Tibial artery (tissue), 4 donors: ENCODE data around the gene PRLH.

Source experiments
- DNase-seq, 2 donors: peaks; one replicate each; pipeline ENCODE4 v3.0.0-alpha.2; 2019
- H3K27ac ChIP-seq, 2 donors: fragments of 200-600 bp; sonication (generic) in 1 of 2; 1 replicate in 1 of 2; 2 replicates in 1 of 2; pipeline ENCODE4 v1.5.1; 2018 to 2019; ENCODE audit warnings: mild to moderate bottlenecking in 1 of 2
- H3K27me3 ChIP-seq, 2 donors: fragments of 200-600 bp; sonication (generic) in 1 of 2; one replicate each; pipeline versions ENCODE4 v1.5.1 to v1.6.0; 2016 to 2019
- H3K36me3 ChIP-seq, 3 donors: fragments of 200-600 bp; sonication (generic) in 2 of 3; one replicate each; pipeline ENCODE4 v1.5.1; 2016 to 2019; ENCODE audit warnings: mild to moderate bottlenecking in 2 of 3
- H3K4me1 ChIP-seq, 4 donors: fragments of 200-600 bp; sonication (generic) in 2 of 4; 1 replicate in 3 of 4; 2 replicates in 1 of 4; pipeline ENCODE4 v1.5.1; 2016 to 2019
- H3K4me3 ChIP-seq, 2 donors: fragments of 200-600 bp; sonication (generic) in 1 of 2; 1 replicate in 1 of 2; 2 replicates in 1 of 2; pipeline ENCODE4 v1.5.1; 2018 to 2019; ENCODE audit warnings: mild to moderate bottlenecking in 2 of 2
- H3K9me3 ChIP-seq, 3 donors: fragments of 200-600 bp; sonication (generic) in 1 of 3; one replicate each; pipeline ENCODE4 v1.5.1; 2016 to 2019
- intact Hi-C: fragments of 100-400 bp; cut with DNase I; formaldehyde crosslinking; loops from one replicate; pipeline ENCODE4 v1.15.0; 2023; ENCODE audit warnings: low total_unique reads
- TF ChIP-seq, protein P1 (sequence below), 2 experiments: fragments of 200-600 bp in 1 of 2; fragments of 450-650 bp in 1 of 2; IDR thresholded peaks; one replicate each; pipeline ENCODE4 v1.5.1; 2017 to 2019; ENCODE audit warnings: antibody characterized with exemption in 2 of 2, mild to moderate bottlenecking in 1 of 2, moderate library complexity in 1 of 2

Gene PRLH

DNA sequence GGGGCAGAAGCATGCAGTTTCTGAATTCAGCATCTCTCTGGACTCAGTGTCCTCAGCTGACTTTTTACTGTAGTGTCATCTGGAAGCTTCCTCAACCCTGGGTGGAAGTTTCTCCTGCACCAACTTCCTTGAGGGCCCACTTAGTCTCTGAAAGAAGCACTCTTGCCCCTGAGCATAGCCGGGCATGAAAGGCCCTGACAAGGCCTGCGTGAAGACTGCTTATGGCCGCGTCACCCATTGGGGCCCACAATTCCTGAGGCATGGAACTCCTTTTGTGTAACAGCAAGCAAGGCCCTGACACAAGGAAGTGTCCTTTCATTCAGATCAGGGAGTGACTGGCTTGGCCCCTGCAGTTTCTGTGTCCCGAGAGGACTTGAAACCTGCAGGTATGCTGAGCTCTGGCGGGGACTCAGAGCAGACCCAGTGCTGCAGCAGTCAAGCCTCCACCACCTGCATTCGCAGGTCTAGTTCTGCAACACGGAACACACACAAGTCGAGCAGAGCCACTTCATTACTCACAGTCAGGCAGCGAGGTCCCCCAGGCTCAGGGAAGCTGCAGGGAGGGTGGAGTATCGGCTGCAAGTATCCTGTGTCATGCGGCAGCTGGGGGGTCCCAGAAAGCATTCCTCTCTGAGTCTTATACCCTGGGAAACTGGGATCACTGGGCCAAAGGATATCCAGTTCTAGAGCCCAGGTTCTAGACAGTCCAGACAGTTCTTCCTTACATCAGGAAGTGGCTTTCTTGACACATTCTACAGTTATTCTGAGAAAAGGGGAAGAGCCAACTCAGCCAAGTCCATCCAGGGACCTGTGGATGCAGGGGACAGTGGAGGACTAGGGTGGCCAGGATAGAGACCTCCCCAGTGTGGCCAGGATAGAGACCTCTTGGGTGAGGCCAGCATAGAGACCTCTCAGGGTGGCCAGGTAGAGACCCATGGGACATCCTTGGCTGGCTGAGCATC lies 35.6 kb upstream of the PRLH start:
- Histone ChIP-seq H3K4me3 (no peak overlapping the region), H3K9me3 (no peaks in the 10 kb centered on the region), H3K4me1 (no peaks in the 10 kb centered on the region), H3K36me3 (peaks cover 0 to 31% (median 0%) of the 10 kb centered on the region in 3 donors), H3K27me3 (peaks cover 0 to 3% of the 10 kb centered on the region in 2 donors), H3K27ac (no peak overlapping the region)
- DNase-seq: no peak
- TF ChIP-seq, protein P1, sequence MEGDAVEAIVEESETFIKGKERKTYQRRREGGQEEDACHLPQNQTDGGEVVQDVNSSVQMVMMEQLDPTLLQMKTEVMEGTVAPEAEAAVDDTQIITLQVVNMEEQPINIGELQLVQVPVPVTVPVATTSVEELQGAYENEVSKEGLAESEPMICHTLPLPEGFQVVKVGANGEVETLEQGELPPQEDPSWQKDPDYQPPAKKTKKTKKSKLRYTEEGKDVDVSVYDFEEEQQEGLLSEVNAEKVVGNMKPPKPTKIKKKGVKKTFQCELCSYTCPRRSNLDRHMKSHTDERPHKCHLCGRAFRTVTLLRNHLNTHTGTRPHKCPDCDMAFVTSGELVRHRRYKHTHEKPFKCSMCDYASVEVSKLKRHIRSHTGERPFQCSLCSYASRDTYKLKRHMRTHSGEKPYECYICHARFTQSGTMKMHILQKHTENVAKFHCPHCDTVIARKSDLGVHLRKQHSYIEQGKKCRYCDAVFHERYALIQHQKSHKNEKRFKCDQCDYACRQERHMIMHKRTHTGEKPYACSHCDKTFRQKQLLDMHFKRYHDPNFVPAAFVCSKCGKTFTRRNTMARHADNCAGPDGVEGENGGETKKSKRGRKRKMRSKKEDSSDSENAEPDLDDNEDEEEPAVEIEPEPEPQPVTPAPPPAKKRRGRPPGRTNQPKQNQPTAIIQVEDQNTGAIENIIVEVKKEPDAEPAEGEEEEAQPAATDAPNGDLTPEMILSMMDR (IDR thresholded peaks at IDR 0.05): no peak
- intact Hi-C loops: no loop called here

DNA sequence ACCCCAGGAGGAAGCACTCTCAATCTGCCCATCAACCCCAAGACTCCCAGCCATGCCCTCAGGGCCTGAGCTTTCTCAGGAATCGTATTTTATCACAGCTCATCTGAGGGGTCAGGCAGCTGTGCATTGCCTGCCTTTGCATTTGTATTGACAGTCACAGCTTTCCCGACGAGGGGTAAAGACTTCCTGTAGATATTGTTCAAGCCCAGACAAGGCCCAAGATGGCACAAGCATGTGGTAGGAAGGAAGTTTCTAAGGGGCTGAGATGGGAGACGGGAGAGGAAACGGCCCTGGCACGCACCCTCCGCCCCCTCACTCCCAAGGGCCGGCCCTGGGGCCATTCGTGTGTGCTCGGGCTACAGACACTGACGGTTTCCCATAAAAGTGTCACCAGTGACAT lies 34.2 kb upstream of the PRLH start:
- peaks cover 0 to 41% (median 0%) of the 10 kb centered on the region in 3 donors for H3K36me3 ChIP-seq
- TF ChIP-seq, protein P1 (IDR thresholded peaks at IDR 0.05): no peak
- no peak overlapping the region for H3K27ac ChIP-seq

DNA sequence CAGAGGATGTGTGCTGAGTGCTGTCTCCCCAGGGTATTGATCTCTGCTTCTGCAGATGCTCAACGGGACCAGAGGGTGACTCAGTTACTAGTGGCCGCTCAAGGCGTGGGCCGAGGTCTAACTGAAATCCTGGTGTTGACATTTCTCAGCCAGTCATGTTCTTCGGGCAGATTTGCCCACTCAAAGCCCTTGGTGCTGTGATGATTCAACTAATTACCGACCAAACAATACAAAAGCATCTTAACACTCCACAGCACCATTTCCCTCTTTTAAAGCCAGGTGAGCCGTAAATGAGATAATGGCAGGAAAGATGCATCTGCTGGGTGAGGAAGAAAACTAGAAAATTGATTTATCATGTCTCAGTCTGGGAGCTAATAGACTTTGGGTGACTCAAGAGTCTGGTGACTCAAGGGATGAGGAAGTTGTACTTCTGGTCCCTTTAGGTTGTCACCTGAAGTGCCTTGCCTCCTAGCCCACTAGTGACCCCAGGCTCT lies 32.7 kb upstream of the PRLH start:
- Histone ChIP-seq H3K9me3 (no peaks in the 10 kb centered on the region), H3K27me3 (peaks cover 0 to 10% of the 10 kb centered on the region in 2 donors), H3K4me3 (no peak overlapping the region), H3K27ac (no peak overlapping the region), H3K4me1 (no peaks in the 10 kb centered on the region), H3K36me3 (peaks cover 0 to 47% (median 0%) of the 10 kb centered on the region in 3 donors)
- DNase-seq: no peak
- TF ChIP-seq, protein P1 (IDR thresholded peaks at IDR 0.05): no peak
- intact Hi-C loops: no loop called here

More for the DNA sequence above, 34.2 kb upstream of the PRLH start:
- intact Hi-C loops: no loop called here
- DNase-seq: no peak
- Histone ChIP-seq H3K9me3 (no peaks in the 10 kb centered on the region), H3K4me3 (no peak overlapping the region), H3K27me3 (no peaks in the 10 kb centered on the region), H3K4me1 (no peaks in the 10 kb centered on the region)

DNA sequence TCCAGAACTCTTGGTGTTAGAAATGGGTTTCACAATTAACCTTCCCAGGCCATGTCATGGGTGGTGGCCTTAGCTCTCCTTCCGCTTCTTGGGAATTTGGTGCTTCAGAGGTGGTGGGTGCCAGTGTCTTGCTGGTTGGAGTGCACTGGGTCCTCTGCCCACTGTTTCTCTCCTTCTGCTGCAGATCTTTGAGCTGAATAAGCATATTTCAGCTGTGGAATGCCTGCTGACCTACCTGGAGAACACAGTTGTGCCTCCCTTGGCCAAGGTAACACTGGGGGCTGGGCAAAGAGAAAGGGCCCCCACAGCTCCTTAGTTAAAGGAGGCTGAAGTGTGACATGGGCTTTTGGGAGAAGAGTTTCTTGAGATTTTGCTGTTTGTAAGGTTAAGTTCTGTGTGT lies 32.0 kb upstream of the PRLH start:
- no peak overlapping the region for H3K4me3 ChIP-seq
- no peak for DNase-seq
- H3K27ac ChIP-seq: no peak overlapping the region
- TF ChIP-seq, protein P1 (IDR thresholded peaks at IDR 0.05): no peak
- H3K27me3 ChIP-seq: peaks cover 0 to 10% of the 10 kb centered on the region in 2 donors
- intact Hi-C loops: no loop called here
- peaks cover 0 to 41% (median 0%) of the 10 kb centered on the region in 3 donors for H3K36me3 ChIP-seq
- no peaks in the 10 kb centered on the region for H3K9me3 ChIP-seq
- no peaks in the 10 kb centered on the region for H3K4me1 ChIP-seq

DNA sequence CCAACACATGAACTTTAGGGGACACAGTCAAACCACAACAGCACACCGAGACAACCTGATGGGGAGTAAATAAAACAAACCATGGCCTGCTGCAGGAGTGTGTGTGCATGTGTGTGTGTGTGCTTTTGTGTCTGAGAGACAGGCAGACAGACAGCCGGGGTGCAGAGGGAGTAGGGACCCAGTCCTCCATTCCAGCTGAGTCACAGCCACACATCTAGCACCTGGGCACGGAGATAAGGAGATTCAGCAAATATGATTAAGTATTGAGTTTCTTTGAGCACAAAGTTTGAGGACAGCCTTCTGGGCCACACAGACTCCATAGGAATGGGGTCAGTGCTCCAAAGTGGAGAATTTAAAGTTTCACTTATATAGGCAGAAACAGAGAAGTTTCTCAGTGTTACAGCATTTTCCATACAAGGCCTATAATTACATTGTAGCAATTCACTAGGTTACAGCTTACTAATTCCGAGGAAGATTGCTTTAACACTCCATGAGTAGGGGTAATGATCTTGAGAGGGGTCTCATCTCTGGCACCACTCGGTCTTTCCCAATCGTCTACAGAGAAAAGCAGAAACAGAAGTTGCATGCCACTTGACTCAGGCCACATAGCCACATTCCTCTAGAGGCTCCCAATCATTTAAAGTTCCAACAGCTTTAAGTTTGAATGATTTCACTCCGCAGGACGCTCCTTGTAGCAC lies 30.8 kb upstream of the PRLH start:
- intact Hi-C loops: no loop called here
- Histone ChIP-seq H3K27me3 (peaks cover 0 to 10% of the 10 kb centered on the region in 2 donors), H3K4me1 (no peaks in the 10 kb centered on the region), H3K36me3 (peaks cover 0 to 38% (median 0%) of the 10 kb centered on the region in 3 donors), H3K27ac (no peak overlapping the region), H3K9me3 (no peaks in the 10 kb centered on the region), H3K4me3 (no peak overlapping the region)
- no peak for DNase-seq
- TF ChIP-seq, protein P1 (IDR thresholded peaks at IDR 0.05): no peak
